HG03575 (cell line): ENCODE results near the gene BBS9.
"Not testable (repeated sequence)": the region's sequence is repeated elsewhere in the genome, so short reads cannot be mapped to it uniquely, and the experiment has no call there.

Source experiments
- ATAC-seq: cut with Tn5 transposase; IDR thresholded peaks from one replicate; pipeline ENCODE4 v1.9.1; 2021; ENCODE audit not compliant: unreplicated experiment, insufficient number of reproducible peaks, low FRiP score; ENCODE audit errors: extremely low read depth

The BBS9 gene

GRCh38 chr7:33190688-33191304 lies 61.4 kb downstream of the BBS9 start:
- no peak for ATAC-seq

- no peak for ATAC-seq
These were observed 62.0 kb downstream of the BBS9 start for GRCh38 chr7:33191340-33191739.

- ATAC-seq: no peak
These were observed 63.4 kb downstream of the BBS9 start for GRCh38 chr7:33192695-33193291.

GRCh38 chr7:33193308-33193864 lies 64.0 kb downstream of the BBS9 start:
- ATAC-seq: no peak

GRCh38 chr7:33195264-33195663 lies 65.9 kb downstream of the BBS9 start:
- no peak for ATAC-seq

- no peak for ATAC-seq
These were observed 66.9 kb downstream of the BBS9 start for GRCh38 chr7:33196221-33196620.

GRCh38 chr7:33200282-33200681 lies 70.9 kb downstream of the BBS9 start:
- no peak for ATAC-seq

GRCh38 chr7:33201821-33202220 lies 72.5 kb downstream of the BBS9 start:
- ATAC-seq: no peak

GRCh38 chr7:33210958-33211357 lies 81.6 kb downstream of the BBS9 start:
- ATAC-seq: no peak

- no peak for ATAC-seq
These were observed 82.8 kb downstream of the BBS9 start for GRCh38 chr7:33212144-33212543.

GRCh38 chr7:33215992-33216391 lies 86.6 kb downstream of the BBS9 start:
- ATAC-seq: no peak

GRCh38 chr7:33217595-33217994 lies 88.2 kb downstream of the BBS9 start:
- no peak for ATAC-seq

- ATAC-seq: not testable (repeated sequence)
These were observed 89.6 kb downstream of the BBS9 start for GRCh38 chr7:33218841-33219535.

GRCh38 chr7:33220231-33220630 lies 90.9 kb downstream of the BBS9 start:
- ATAC-seq: no peak

GRCh38 chr7:33221390-33221789 lies 92.0 kb downstream of the BBS9 start:
- no peak for ATAC-seq

- ATAC-seq: no peak
These were observed 103.3 kb downstream of the BBS9 start for GRCh38 chr7:33232632-33233145.

- no peak for ATAC-seq
These were observed 104.3 kb downstream of the BBS9 start for GRCh38 chr7:33233659-33234058.

GRCh38 chr7:33237036-33237435 lies 107.7 kb downstream of the BBS9 start:
- ATAC-seq: no peak

GRCh38 chr7:33243319-33243881 lies 114.0 kb downstream of the BBS9 start:
- no peak for ATAC-seq

- ATAC-seq: no peak
These were observed 119.3 kb downstream of the BBS9 start for GRCh38 chr7:33248671-33249070.
